Endothelial cell of hepatic sinusoid (primary cell): ENCODE data around the gene SCRN3.
"Not testable (repeated sequence)": the region's sequence is repeated elsewhere in the genome, so short reads cannot be mapped to it uniquely, and the experiment has no call there.

Experiments used
- in situ Hi-C: cut with HindIII; loops from 2 replicates; pipeline ENCODE4 v1.10.0; 2017; ENCODE audit warnings: low sequenced_read_pairs

Gene SCRN3

DNA sequence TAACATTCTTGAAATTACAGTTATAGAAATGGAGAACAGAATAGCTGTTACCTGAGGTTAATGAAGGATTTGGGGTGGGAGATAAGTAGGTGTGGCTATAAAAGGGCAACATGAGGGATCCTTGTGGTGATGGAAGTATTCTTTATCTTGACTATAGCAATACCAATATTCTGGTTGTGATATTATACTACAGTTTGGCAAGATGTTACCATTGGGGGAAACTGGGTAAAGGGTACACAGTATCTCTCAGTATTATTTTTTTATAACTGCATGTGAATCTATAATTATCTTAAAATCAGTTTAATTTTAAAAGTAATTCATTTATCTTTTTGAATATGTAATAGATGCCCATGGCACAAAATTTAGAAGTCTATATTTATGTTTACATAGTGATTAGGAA, 8.1 kb downstream of the SCRN3 start:
- in situ Hi-C loops = no loop called here

DNA sequence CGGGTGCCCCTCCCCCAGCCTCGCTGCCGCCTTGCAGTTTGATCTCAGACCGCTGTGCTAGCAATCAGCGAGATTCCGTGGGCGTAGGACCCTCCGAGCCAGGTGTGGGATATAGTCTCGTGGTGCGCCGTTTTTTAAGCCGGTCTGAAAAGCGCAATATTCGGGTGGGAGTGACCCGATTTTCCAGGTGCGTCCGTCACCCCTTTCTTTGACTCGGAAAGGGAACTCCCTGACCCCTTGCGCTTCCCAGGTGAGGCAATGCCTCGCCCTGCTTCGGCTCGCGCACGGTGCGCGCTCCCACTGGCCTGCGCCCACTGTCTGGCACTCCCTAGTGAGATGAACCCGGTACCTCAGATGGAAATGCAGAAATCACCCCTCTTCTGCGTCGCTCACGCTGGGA, 14.5 kb downstream of the SCRN3 start:
- in situ Hi-C loops = not testable (repeated sequence)

DNA sequence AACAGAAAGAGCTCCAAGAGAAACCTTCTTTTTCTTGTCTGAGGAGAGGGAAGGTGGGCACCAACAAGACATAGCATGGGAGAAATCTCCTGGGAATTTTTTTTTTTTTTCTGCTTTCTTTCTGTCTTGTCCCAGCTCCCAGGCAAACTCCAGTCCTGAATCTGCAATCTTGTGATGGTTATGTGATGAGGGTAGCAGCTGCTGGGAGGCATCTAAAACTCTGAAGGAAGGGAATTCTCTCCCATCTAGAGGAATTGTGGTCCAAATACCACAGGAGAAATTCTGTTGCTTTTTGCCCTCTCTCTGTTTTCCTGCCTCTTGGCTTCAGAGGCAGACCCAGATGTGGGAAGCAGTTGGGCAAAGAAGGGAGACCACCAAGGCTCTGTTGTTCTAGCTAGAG, 16.7 kb downstream of the SCRN3 start:
- in situ Hi-C loops = no loop called here

DNA sequence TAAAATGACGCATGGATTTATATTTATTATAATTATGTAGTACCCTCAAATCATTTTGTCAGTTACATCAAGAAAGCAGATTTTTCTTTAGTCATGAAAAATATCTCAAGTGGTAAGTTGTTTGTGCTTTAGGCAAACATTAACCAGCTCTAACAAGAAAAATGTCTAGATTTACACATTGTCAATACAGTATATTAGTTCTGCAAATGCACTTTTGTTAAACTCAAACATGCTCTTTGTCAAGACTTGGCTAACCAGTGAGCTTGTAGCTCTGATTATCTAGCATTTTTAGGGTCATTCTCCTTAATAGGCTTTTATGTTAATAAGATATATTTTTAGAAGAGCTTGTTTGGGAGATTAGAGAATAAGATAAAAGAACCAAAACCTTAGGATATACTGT, 32.7 kb downstream of the SCRN3 start:
- in situ Hi-C loops = no loop called here

DNA sequence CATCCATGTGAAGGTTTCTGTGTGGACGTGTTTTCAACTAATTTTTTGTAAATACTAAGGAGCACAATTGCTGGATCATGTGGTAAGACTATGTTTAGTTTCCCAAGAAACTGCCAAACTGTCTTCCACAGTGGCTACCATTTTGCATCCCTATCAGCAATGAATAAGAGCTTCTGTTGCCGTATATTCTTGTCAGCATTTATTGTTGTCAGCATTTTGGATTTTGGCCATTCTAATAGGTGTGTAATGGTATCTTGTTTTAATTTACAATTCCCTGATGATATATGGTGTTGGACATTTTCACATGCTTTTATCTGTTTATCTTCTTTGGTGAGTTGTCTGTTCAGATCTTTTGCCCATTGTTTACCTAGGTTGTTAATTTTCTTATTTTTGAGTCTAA, 34.5 kb downstream of the SCRN3 start:
- in situ Hi-C loops = no loop called here

DNA sequence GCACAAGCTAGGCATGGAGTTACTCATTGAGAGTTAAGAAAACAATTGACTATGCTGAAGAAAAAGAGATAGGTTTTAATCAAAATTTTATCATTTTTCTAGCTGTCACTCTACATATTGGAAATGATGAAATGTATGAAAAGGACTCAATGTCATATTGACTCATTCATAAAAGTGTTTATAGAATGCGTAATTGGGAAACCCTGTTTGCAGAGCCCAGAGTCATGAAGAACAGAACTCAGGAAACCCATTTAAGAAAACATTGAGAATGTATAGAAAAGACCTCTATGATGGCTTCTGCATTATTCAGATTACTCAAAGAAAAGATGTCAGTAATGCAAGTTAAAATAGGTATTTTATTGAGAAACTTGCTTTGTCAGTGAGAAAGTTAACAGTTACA, 36.4 kb downstream of the SCRN3 start:
- in situ Hi-C loops = no loop called here

DNA sequence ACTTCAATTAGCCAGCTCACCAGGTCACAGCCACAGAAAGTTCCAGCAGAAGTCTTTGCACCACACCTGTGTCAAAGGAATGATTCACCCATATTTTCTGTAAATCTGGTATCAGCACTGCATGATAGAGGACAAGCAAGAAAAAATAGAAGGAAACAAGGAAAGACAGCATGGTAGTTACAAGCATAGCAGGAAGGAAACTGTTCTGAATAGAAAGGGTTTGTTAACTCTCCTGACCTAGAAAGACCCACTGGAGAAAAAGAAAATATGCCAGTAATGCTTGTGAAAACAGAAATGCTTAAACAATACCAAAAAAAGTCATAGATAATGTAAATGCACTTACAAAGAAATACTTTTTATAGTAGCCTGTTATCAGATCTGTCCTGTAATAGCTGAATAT, 40.8 kb downstream of the SCRN3 start:
- in situ Hi-C loops = no loop called here

DNA sequence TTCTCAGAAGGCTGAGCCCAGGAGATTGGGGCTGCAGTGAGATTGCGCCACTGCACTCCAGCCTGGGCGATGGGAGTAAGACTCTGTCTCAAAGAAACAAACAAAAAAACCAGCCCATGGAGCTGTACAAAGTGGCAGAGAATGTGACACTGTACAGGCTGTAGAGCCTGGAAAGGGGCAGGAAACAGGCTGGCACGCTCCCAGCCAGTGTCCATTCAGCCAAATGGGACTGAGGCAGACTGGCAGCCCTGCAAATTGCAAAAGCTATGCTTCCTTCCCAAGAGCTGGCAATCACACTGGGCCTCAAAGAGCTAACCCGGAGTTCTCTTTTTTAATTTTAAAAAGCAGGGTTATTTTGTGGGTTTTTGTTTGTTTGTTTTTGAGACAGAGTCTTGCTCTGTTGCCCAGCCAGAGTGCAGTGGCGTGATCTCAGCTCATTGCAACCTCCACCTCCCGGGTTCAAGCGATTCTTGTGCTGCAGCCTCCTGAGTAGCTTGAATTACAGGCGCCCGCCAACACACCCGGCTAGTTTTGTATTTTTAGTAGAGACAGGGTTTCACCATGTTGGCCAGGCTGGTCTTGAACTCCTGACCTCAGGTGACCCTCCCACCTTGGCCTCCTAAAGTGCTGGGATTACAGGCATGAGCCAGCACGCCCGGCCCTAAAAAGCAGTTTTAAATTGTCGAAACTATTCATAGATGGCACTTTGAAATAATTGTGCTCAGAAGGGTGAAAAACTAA, 42.8 kb downstream of the SCRN3 start:
- in situ Hi-C loops = no loop called here

DNA sequence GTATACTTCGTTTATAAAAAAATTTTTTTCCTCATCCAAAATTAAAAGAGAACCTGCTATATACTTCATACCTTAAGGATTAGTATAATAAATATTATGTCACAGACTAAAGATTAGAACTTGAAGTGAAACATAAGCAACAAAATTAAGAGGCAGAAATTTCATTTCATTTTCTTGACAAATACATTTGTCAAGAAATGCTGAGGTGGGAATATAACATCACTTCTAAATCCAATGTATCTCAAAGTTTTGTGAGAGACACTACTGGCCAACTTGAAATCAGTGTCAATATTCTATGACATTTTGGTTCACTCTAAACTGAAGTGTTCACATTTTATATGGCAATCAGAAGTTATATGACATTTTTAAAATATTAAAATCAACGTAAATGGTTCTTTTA, 43.8 kb downstream of the SCRN3 start:
- in situ Hi-C loops = no loop called here

DNA sequence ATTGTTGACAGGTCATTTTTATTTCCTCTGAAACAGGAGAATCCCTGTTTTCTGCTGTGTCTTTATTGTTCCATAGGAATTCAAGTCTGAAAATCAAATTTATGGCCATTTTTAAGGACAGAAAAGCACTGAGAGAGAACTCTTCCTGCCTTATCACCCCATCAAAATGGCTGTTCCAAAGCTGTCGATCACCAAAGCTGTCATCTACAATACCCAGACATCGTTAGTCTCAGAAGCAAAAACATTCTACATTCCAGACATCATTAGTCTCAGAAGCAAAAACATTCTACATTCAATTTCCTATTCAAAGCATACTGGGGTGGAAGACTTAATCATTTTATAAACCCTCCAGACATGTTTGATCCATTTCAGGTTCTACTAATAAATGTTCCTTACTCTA, 44.4 kb downstream of the SCRN3 start:
- in situ Hi-C loops = no loop called here

DNA sequence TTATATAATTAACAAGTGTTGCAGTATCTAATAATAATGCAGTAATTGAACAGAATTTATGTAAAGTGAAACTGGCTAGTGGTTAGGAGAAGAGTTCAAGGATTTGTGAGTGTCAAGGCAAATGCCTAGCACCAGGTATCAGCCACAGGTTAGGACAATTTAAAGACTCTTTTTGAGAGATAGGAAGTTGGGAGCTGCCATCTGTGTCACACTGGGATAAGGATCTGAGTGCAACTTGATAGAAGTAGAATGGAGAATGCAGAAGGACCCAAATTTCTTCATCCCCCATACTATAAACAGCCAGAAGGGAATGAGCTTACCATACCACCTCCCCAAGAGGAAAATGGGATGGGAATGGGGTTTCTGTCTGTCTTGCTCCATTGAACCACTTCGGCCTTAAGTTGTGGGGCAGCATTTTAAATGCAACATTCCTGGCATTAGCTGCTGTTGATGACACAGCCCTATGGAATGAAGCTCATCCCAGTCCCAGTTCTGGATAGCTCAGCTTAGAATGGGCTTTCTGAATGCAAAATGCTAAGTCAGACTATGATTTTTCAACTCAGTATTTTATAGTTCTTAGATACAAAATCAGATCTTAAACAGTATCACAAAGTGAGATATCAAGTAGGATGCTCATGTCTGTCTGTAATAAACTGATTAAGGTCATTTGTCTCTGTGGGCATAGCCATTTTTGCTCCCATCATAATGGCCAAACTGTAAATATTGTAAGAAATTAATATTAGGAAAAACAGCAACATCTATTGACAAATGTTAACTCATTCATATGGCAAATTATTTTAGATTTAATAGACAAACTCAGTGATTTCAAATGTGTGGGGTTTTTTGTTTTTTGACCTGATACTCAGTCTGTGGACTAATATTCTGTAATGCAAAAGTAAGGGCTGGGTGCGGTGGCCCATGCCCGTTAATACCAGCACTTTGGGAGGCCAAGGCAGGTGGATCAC, 47.3 kb downstream of the SCRN3 start:
- in situ Hi-C loops = no loop called here

DNA sequence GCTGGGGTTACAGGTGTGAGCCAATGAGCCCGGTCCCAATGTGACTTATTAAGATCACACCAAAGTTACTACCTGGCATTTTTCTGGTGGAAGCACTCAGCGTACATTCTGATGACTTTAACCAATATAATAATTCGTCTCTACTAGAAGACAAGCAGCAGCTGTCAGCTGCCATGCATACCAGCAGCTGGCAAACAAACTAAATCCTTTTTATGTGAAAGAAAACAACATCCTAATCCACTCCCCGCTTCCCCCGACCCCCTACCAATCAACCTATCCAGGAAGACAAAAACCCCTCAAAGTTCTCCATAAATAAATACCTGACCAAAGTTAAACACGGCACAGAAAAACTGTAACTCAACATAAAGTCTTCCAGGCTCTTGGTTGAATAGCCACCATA, 49.2 kb downstream of the SCRN3 start:
- in situ Hi-C loops = no loop called here

DNA sequence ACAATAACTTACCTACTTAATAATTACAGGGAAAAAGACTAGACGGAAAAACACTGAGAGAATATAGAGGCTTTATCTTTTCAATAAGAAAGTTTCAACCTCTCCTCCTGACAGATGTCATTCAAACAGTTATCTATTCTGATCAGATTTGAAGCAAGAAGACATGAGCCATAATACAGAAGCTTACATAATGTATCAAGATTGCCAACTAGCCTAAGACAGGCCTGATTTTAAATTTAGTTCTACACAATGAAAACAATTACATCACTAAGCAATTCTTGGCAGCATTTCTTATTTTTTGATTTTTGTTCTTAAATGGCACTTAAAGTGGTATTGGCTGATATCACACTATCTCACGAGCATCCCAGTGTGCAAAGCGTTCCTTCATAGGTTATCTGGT, 49.7 kb downstream of the SCRN3 start:
- in situ Hi-C loops = no loop called here

DNA sequence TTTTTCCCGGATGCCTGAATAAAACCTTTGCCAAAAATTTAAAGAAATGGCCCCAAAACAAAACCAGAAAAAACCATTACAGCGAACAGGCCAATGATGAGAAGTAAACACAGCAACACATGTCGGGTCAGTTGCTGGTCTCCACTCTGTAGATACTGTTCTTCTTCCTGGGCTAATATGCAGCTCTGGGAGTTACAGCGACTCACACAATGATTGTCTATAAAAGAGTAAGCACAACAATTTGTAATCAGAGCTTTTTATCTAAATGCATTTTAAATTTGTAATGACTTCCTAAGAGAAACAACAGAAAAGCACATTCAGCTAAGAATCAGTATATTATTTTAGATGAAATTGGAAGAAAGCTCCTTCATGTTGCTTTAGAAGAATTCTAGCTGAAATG, 51.0 kb downstream of the SCRN3 start:
- in situ Hi-C loops = no loop called here

DNA sequence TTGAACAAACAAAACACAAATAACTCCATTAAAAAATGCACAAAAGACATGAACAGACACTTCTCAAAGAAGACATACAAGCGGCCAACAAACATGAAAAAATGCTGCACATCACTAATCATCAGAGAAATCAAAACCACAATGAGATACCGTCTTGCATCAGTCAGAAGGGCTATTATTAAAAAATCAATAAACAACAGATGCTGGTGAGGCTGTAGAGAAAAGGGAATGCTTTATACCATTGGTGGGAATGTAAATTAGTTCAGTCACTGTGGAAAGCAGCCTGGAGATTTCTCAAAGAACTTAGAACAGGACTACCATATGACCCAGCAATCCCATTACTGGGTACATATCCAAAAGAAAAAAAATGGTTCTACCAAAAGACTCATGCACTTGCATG, 53.5 kb downstream of the SCRN3 start:
- in situ Hi-C loops = no loop called here

DNA sequence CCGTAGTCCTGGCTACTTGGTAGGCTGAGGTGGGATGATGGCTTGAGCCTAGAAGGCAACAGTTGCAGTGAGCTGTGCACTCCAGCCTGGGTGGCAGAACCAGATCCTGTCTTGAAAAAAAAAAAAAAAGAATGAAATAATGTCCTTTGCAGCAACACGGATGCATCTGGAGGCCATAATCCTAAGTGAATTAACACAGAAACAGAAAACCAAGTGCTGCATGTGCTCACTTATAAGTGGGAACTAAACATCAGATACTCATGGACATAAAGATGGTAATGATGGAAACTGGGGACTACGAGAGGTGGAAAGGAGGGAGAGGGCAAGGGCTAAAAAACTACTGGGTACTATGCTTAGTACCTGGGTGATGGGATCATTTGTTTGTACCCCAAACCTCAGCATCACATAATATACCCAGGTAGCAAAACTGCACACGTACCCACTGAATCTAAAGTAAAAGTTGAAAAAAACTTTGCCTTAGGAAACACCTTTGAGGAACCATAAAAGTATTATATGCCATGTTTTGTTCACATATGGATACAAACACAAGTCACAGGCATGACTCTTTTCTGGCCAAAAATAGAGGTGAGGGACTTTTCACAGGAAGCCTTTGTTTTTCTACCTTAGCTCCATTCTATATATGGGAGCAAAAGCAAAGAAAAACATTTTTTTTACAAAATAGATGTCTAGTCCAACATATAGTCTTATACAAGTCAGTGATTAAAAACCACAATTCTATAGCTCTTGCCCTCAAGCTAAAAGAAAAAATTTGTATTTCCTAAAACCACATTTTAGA, 54.7 kb downstream of the SCRN3 start:
- in situ Hi-C loops = no loop called here

DNA sequence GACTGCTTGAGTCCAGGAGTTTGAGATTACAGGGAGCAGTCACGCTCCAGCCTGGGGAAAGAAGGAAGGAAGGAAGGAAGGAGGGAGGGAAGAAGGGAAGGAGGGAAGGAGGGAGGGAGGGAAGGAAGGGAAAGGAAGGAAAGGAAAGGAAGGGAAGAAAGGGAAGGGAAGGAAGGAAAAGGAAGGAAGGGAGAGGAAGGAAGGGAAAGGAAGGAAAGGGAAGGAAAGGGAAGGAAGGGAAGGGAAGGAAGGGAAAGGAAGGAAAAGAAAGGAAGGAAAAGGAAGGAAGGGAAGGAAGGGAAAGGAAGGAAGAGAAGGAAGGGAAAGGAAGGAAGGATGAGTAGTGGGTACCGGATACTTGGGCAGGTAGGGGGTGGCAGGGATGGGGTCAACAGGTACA, 59.0 kb downstream of the SCRN3 start:
- in situ Hi-C loops = no loop called here

DNA sequence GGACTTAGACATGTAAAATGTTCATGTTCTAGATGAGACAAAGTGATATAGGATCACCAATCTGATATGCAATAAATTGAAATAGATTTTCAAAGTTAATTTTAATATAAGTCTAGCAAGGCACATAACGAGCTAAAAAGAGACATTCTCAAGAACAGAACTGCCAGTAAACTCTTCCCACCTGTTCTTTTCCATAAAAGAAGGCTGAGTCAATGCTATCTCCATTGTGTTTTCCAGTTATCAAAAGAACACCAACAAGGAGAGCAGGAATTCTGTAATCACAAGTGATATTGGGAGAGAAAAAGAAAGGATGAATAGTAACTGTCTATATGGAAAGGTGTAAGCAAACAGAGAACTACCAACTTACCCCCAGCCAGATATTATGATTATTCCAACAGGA, 65.7 kb downstream of the SCRN3 start:
- in situ Hi-C loops = no loop called here

DNA sequence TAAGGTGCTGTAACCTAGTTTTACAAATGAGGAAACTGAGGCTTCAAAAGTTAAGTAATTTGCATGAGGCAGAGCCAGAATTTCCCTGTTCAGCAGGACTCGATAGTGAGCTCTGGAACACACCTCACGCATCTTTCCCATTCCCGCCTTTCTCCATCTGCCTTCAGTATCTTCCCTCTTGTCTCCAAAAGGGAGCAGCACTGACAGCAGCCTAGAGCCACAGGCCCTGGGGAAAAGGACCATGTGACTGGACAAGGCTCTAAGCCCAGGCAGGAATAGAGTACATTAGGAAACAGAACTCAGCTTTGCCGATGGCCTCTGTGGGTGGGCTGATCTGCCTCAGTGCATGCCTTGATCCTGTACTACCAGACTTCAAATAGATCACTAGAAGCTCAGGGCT, 69.8 kb downstream of the SCRN3 start:
- in situ Hi-C loops = no loop called here

DNA sequence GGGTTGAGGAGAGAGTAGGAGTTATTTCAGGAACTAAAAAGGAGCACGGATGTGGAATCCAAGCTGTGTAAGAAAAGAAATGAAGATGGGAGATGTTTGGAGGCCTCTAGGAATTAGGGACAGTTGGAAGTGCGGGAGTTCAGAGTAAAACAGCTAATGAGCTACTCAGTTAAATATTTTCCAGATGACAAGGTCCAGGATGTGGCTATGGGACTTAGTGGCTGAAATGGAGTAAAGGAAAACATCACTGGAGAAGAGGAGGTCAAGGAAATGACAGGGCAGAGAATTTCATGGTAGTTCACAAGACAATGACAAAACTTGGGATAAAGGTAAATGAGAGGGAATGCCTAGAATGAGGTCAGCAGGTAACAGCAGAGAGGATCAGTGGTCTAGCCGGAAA, 78.3 kb downstream of the SCRN3 start:
- in situ Hi-C loops = no loop called here

DNA sequence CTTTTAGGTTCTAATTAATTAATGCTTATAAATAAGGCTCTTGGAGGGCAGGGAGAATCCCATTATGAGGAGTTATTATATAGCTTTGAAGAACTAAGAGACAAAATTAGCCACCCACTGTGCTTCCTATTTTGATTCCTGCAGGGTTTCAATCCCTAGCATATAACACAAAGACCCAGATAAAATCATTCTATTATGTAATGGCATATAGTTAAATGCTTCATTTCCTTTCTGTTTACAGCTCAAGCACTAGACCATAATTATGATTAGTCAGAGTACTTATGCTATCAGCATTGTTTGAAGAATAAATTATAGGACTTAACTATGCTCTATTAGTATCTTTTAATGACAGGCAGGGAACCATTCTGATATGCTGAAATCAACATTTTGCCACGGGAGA, 82.2 kb downstream of the SCRN3 start:
- in situ Hi-C loops = no loop called here
